GM12878 (cell line): Measurements from ENCODE around the gene ZNF730. TPM values are rescaled to one million over a fixed set of nuclear protein-coding genes. Genes with fewer than 3 reads are reported as not detected.

ENCODE experiments used
- ATAC-seq: fragments of 200-7000 bp; cut with Tn5 transposase; 3 replicates; pipeline ENCODE4 v1.9.1; 2020; ENCODE audit warnings: mild to moderate bottlenecking, moderate library complexity
- BruUV-seq: library from RNA; stranded (reverse); fragments of 400-500 nt; replicated peaks from 2 replicates; lab custom pipeline; 2021; lab: Mats Ljungman, UMichigan
- CTCF ChIA-PET: fragments of 300-600 bp; sonication (Branson Sonifier 250); formaldehyde crosslinking; extraction: SDS; loops from one replicate; lab custom pipeline; 2021; ENCODE audit warnings: inconsistent platforms; lab: Yijun Ruan, JAX
- POLR2A ChIA-PET: fragments of 350-600 bp; formaldehyde crosslinking; extraction: SDS; loops from one replicate; lab custom pipeline; 2021; ENCODE audit warnings: inconsistent platforms; lab: Charles Lee
- RAD21 ChIA-PET: fragments of 300-600 bp; sonication (Branson Sonifier 250); formaldehyde crosslinking; loops from one replicate; lab custom pipeline; 2023; ENCODE audit warnings: antibody characterized with exemption; ENCODE audit not compliant: unreplicated experiment; lab: Charles Lee
- SMC1A ChIA-PET: fragments of 300-600 bp; sonication (Branson Sonifier 250); formaldehyde crosslinking; loops from one replicate; lab custom pipeline; 2023; ENCODE audit not compliant: unreplicated experiment, uncharacterized antibody; lab: Charles Lee
- DNase-seq: peaks from one replicate; pipeline ENCODE4 v3.0.0-alpha.2; 2011; ENCODE audit warnings: low read depth, low spot score
- FAIRE-seq: peaks from 3 replicates; lab custom pipeline; 2011; peaks lifted over from hg19 to GRCh38; lab: Jason Lieb, UNC
- H2AFZ ChIP-seq: 2 replicates; pipeline ENCODE4 v1.6.0; 2011; ENCODE audit warnings: low read depth, low read length, control low read depth; ENCODE audit not compliant: control insufficient read depth
- H3K27ac ChIP-seq: 2 replicates; pipeline ENCODE4 v1.5.1; 2011; ENCODE audit warnings: control low read depth; ENCODE audit not compliant: control insufficient read depth, insufficient read depth
- H3K27me3 ChIP-seq, 2 experiments: replicated peaks in 1 of 2; 2 replicates each; pipeline versions ENCODE4 v1.6.0 to v1.6.1; 2011; ENCODE audit warnings: low read length in 1 of 2; ENCODE audit not compliant: control insufficient read depth in 2 of 2, insufficient read depth in 2 of 2
- H3K36me3 ChIP-seq, 2 experiments: 2 replicates each; pipeline ENCODE4 v1.5.1; 2011; ENCODE audit warnings: low read length in 1 of 2; ENCODE audit not compliant: control insufficient read depth in 2 of 2, insufficient read depth in 2 of 2
- H3K4me1 ChIP-seq: 2 replicates; pipeline ENCODE4 v1.6.1; 2011; ENCODE audit warnings: mild to moderate bottlenecking, low read length, moderate library complexity, mixed read lengths; ENCODE audit not compliant: control insufficient read depth, insufficient read depth
- H3K4me2 ChIP-seq: 2 replicates; pipeline ENCODE4 v1.6.0; 2011; ENCODE audit warnings: control low read depth; ENCODE audit not compliant: control insufficient read depth, insufficient read depth
- H3K4me3 ChIP-seq: fragments of 200-600 bp; sonication (generic); 2 replicates; pipeline ENCODE4 v1.5.1; 2016
- H3K79me2 ChIP-seq: 2 replicates; pipeline ENCODE4 v1.6.0; 2011; ENCODE audit warnings: low read length; ENCODE audit not compliant: control insufficient read depth, insufficient read depth
- H3K9ac ChIP-seq: 2 replicates; pipeline ENCODE4 v1.8.0; 2011; ENCODE audit warnings: low read length, control low read depth, mixed read lengths; ENCODE audit not compliant: control insufficient read depth, insufficient read depth
- H3K9me3 ChIP-seq: replicated peaks from 3 replicates; pipeline ENCODE4 v1.5.1; 2011; ENCODE audit warnings: mild to moderate bottlenecking, low read length; ENCODE audit not compliant: control insufficient read depth, insufficient read depth
- H4K20me1 ChIP-seq: 2 replicates; pipeline ENCODE4 v1.6.0; 2011; ENCODE audit not compliant: control insufficient read depth, insufficient read depth
- CBFB ChIP-seq: IDR thresholded peaks from 2 replicates; pipeline ENCODE4 v1.6.1; 2016; ENCODE audit warnings: antibody characterized with exemption, low read depth
- CHD4 ChIP-seq: fragments of 200-600 bp; sonication (generic); IDR thresholded peaks from 2 replicates; pipeline ENCODE4 v1.6.1; 2016; ENCODE audit warnings: mild to moderate bottlenecking
- KDM1A ChIP-seq: fragments of 200-600 bp; sonication (generic); IDR thresholded peaks from 2 replicates; pipeline ENCODE4 v1.6.1; 2016; ENCODE audit warnings: borderline replicate concordance
- MYC ChIP-seq: IDR thresholded peaks from 2 replicates; pipeline ENCODE4 v1.6.1; 2011; ENCODE audit warnings: mild to moderate bottlenecking, low read length, moderate library complexity, inconsistent platforms; ENCODE audit not compliant: insufficient read depth, insufficient replicate concordance, insufficient read length, severe bottlenecking
- NFYB ChIP-seq: IDR thresholded peaks from 2 replicates; pipeline ENCODE4 v1.6.1; 2011; ENCODE audit warnings: low read depth, mild to moderate bottlenecking, low read length, improper control_type of control experiment, moderate library complexity; ENCODE audit not compliant: insufficient read depth
- POLR2AphosphoS5 ChIP-seq: IDR thresholded peaks from 2 replicates; pipeline ENCODE4 v1.6.1; 2011; ENCODE audit warnings: mild to moderate bottlenecking, low read length, inconsistent platforms
- SP1 ChIP-seq: IDR thresholded peaks from one replicate; pipeline ENCODE4 v1.6.1; 2011; ENCODE audit warnings: low read depth, low read length
- ZNF384 ChIP-seq: IDR thresholded peaks from 2 replicates; pipeline ENCODE4 v1.6.1; 2012; ENCODE audit warnings: low read depth, mild to moderate bottlenecking, low read length, improper control_type of control experiment, borderline replicate concordance
- WGBS: methylation state at CpG from one replicate; pipeline ENCODE4 v1.1.6; 2016; ENCODE audit warnings: low lambda C conversion rate; ENCODE audit not compliant: insufficient replicate concordance, insufficient coverage; ENCODE audit errors: missing lambda C conversion rate; 5-methylcytosine and 5-hydroxymethylcytosine counted together
- in situ Hi-C: fragments of 300-500 bp; cut with MboI; formaldehyde crosslinking; loops from 9 replicates; pipeline ENCODE4 v1.14.3; 2018; ENCODE audit warnings: mixed read lengths
- intact Hi-C: fragments of 100-400 bp; cut with micrococcal nuclease; formaldehyde crosslinking; loops from one replicate; pipeline ENCODE4 v1.14.2; 2022; ENCODE audit not compliant: unreplicated experiment
- polyA plus RNA-seq, 11 experiments: library from polyadenylated mRNA; depleted of rRNA in 4 of 11; unstranded in 6 of 11; stranded (reverse) in 5 of 11; fragments of >200 nt; fragmentation: Nextera tagmentation in 4 of 11; fragmentation: Illumina TruSeq in 1 of 11; extraction: Ambion mirVana in 4 of 11; extraction: Trizol in 1 of 11; gene quantifications; 1 replicate in 1 of 11; 2 replicates in 10 of 11; pipeline versions ENCODE4 v1.2.1 to v1.2.3, GENCODE V29; 2011 to 2016; ENCODE audit warnings: inconsistent platforms in 2 of 11, missing spikeins in 2 of 11, low read depth in 1 of 11
- total RNA-seq, 4 experiments: library from RNA; depleted of rRNA in 3 of 4; stranded (reverse); fragments of >200 nt in 3 of 4; fragmentation: Illumina TruSeq in 1 of 4; extraction: Trizol in 1 of 4; gene quantifications; 2 replicates each; pipeline versions ENCODE4 v1.2.1 to v1.2.3, GENCODE V29; 2013 to 2021
- TF ChIP-seq, protein P1 (sequence below): IDR thresholded peaks from 2 replicates; pipeline ENCODE4 v1.6.1; 2011; ENCODE audit warnings: borderline replicate concordance, low read depth, mild to moderate bottlenecking, moderate library complexity, mixed read lengths, low read length; ENCODE audit not compliant: insufficient read depth; ENCODE audit errors: extremely low read length
- TF ChIP-seq, protein P2 (sequence below): fragments of 450-650 bp; IDR thresholded peaks from 2 replicates; pipeline ENCODE4 v1.6.1; 2016; ENCODE audit warnings: mild to moderate bottlenecking

ZNF730 gene
- total and polyA plus RNA-seq, 10 of the 15 experiments (the other 5 are each of a cell fraction or from before 2014, with no cell fraction given): 0.11 TPM; not detected in 9

DNA sequence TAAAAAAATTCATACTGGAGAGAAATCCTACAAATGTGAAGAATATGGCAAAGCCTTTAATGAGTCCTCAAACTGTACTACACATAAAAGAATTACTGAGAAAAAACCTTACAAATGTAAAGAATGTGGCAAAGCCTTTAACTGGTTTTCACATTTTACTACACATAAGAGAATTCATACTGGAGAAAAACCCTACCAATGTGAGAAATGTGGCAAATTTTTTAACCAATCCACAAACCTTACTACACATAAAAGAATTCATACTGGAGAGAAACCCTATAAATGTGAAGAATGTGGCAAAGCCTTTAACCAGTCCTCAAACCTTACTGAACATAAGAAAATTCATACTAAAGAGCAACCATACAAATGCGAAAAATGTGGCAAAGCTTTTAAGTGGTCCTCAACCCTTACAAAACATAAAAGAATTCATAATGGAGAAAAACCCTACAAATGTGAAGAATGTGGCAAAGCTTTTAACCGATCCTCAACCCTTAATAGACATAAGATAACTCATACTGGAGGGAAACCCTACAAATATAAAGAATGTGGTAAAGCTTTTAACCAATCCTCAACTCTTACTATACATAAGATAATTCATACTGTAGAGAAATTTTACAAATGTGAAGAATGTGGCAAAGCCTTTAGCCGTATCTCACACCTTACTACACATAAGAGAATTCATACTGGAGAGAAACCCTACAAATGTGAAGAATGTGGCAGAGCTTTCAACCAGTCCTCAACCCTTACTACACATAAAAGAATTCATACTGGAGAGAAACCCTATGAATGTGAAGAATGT is 29.0 kb downstream of the ZNF730 start:
- POLR2A ChIA-PET: no interaction called here
- Histone ChIP-seq H2AFZ (no peak overlapping the region), H3K9ac (no peak overlapping the region), H3K27me3 (no peaks in the 10 kb centered on the region), H3K9me3 (no peaks in the 10 kb centered on the region), H3K4me1 (no peaks in the 10 kb centered on the region), H3K79me2 (no peaks in the 10 kb centered on the region), H3K4me3 (no peak overlapping the region), H3K36me3 (no peaks in the 10 kb centered on the region), H3K4me2 (no peak overlapping the region), H3K27ac (no peak overlapping the region), H4K20me1 (no peaks in the 10 kb centered on the region)
- ATAC-seq: no peak
- intact Hi-C loops: no loop called here
- SMC1A ChIA-PET: no interaction called here
- in situ Hi-C loops: no loop called here
- CTCF ChIA-PET: no interaction called here
- RAD21 ChIA-PET: no interaction called here
- TF ChIP-seq, protein P1, sequence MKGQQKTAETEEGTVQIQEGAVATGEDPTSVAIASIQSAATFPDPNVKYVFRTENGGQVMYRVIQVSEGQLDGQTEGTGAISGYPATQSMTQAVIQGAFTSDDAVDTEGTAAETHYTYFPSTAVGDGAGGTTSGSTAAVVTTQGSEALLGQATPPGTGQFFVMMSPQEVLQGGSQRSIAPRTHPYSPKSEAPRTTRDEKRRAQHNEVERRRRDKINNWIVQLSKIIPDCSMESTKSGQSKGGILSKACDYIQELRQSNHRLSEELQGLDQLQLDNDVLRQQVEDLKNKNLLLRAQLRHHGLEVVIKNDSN: no peak
- TF ChIP-seq CBFB (no peak), ZNF384 (no peak), SP1 (no peak), CHD4 (no peak), KDM1A (no peak), NFYB (no peak), MYC (no peak), POLR2AphosphoS5 (no peak)
- TF ChIP-seq, protein P2, sequence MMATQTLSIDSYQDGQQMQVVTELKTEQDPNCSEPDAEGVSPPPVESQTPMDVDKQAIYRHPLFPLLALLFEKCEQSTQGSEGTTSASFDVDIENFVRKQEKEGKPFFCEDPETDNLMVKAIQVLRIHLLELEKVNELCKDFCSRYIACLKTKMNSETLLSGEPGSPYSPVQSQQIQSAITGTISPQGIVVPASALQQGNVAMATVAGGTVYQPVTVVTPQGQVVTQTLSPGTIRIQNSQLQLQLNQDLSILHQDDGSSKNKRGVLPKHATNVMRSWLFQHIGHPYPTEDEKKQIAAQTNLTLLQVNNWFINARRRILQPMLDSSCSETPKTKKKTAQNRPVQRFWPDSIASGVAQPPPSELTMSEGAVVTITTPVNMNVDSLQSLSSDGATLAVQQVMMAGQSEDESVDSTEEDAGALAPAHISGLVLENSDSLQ: no peak
- BruUV-seq: no TSS peak
- no peak for FAIRE-seq
- WGBS: 98% methylated on average over 3 of the region's 3 CpGs
- no peak for DNase-seq
